ENCODE data around the gene KIF27. TPM values are rescaled to one million over a fixed set of nuclear protein-coding genes. Genes with fewer than 3 reads are reported as not detected.
"Not testable (repeated sequence)": the region's sequence is repeated elsewhere in the genome, so short reads cannot be mapped to it uniquely, and the experiment has no call there.

Gene KIF27
- total RNA-seq, 1 donor from 2014 or later: 2.2 TPM

- not testable (repeated sequence) for ATAC-seq; DNase-seq (ENCODE audit: low spot score)
Observed at GRCh38 chr9:83817011-83817355, 104.2 kb downstream of the KIF27 start.

DNA sequence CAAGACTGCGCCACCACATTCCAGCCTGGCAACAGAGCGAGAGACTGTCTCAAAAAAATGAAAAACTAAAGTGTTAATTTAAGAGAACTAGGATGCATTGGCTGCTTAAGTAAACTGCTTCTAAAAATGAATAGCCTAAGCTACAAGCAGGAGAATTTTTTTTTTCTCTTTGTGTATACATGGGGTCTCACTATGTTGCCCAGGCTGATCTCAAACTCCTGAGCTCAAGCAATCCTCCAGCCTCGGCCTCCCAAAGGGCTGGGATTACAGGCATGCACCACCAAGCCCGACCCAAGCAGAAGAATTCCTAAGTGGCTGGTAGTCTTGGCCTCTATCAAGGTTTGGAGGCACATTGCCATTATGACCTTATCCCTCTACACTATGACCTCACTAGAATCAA, 106.1 kb downstream of the KIF27 start:
- ATAC-seq; DNase-seq (ENCODE audit: low spot score): not testable (repeated sequence)

DNA sequence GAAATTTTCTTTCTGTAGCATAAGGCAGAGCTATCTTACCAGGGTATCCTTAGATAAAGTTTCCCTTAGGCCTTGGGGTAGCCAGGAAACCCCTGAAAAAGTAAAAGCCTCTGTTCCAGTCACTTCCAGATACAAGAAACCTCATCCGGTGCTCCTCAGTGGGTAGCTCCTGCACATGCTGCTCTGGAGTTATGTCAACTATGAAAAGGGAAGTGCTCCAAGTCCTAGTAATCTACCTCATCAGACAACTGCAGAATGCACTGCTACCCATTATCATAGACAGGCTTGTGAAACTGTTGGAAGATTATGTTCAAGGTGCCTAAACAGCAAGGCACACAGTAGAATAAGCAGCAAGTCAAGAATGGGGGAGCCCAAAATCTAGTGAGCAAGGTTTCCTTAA, 112.0 kb downstream of the KIF27 start:
- ATAC-seq; DNase-seq (ENCODE audit: low spot score): not testable (repeated sequence)

DNA sequence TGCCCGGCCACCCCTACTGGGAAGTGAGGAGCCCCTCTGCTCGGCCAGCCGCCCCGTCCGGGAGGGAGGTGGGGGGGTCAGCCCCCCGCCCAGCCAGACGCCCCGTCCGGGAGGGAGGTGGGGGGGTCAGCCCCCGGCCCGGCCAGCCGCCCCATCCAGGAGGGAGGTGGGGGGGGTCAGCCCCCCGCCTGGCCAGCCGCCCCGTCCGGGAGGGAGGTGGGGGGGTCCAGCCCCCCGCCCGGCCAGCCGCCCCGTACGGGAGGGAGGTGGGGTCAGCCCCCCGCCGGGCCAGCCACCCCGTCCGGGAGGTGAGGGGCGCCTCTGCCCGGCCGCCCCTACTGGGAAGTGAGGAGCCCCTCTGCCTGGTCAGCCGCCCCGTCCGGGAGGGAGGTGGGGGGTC, 116.8 kb downstream of the KIF27 start:
- not testable (repeated sequence) for DNase-seq (ENCODE audit: low spot score); ATAC-seq

GRCh38 chr9:83803941-83804340, 117.3 kb downstream of the KIF27 start:
- ATAC-seq; DNase-seq (ENCODE audit: low spot score): not testable (repeated sequence)

DNA sequence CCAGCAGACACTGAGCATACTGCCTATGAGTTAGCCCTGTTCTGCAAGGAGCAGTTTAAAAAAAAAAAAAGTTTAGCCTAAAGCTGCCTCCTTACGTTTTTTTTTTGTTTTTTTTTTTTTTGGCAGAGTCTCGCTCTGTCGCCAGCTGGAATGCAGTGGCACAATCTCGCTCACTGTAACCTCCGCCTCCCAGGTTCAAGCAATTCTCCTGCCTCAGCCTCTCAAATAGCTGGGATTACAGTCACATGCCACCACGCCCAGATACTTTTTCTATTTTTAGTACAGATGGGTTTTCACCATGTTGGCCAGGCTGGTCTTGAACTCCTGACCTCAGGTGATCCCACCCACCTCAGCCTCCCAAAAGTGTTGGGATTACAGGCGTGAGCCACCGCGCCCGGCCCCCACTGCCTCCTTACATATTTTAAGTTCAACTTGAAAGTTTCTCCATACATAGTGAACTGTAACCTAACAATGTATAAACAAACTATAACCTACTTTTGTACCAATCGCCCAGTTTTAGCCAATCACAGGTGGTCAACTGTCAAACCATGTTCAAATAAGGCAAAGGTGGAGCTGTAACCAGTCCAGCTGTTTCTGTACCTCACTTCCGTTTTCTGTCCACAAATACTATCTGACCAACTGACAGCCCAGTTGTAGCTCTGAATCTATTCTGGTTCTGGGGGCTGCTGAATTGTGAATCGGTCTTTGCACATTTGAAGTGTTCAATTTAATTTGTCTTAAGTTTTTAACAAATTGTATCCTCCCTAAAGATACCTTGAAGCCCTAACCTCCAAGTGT, 120.8 kb downstream of the KIF27 start:
- no peak for DNase-seq (ENCODE audit: low spot score)
- ATAC-seq: no peak

DNA sequence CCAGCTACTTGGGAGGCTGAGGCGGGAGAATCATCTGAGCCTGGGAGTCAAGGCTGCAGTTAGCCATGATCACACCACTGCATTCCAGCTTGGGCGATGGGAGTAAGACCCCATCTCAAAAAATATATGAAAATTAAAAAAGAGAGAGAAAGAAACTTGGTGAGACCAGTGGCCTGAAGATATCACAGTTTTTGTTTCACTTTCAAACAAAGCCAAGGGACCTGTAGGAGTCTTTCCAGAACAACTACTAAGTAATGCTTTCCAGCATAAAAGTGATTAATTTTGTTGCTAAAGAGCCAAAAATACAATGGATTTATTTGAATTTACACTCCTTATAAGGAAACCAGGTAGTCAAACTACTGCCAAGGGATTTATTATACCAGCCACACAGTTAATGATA, 127.2 kb downstream of the KIF27 start:
- no peak for ATAC-seq

DNA sequence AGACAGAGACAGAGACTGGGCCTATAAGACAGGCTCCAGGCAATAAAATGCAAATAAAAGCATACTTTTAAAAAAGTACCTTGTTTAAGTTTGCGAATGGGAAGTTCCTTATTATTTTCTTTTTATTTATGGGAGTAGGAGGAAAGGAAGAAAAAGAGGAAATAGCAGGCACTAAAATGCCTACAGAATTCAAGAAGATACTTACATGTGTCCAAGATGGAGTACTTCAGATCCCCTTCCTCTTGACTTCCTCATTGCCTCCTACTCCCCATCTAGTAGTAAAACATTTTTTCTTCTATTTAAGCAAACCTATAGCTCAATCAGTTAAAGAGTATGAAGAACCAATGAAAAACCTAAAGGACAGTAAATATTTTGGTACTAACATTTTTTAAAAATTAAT, 128.5 kb downstream of the KIF27 start:
- DNase-seq (ENCODE audit: low spot score) (no peak), ATAC-seq (no peak)

More for the DNA sequence above, 127.2 kb downstream of the KIF27 start:
- DNase-seq (ENCODE audit: low spot score): no peak

Other genes starting within 250 kb of the KIF27 start
- 45.9 TPM for gene UBQLN1, start 213.5 kb downstream of the KIF27 start, total RNA-seq
- 6.4 TPM for gene GKAP1, start 103.7 kb downstream of the KIF27 start, total RNA-seq
- gene HNRNPK, start 58.8 kb upstream of the KIF27 start, total RNA-seq: 173 TPM
- gene RMI1, start 59.4 kb upstream of the KIF27 start, total RNA-seq: 4.0 TPM